HG03103 (cell line): ENCODE results near the gene SLC1A3.
"Not testable (repeated sequence)": the region's sequence is repeated elsewhere in the genome, so short reads cannot be mapped to it uniquely, and the experiment has no call there.

Source experiments
- ATAC-seq: cut with Tn5 transposase; IDR thresholded peaks from one replicate; pipeline ENCODE4 v1.9.1; 2021; ENCODE audit warnings: low read depth; ENCODE audit not compliant: unreplicated experiment

SLC1A3 gene

GRCh38 chr5:36606428-36607113 is at the start of gene SLC1A3:
SLC1A3 (plus strand) TSS chr5:36606606; CDS start chr5:36608424, 1,818 bp downstream.
- peak; percentile 77 for ATAC-seq

GRCh38 chr5:36558641-36559040 is 47.8 kb upstream of the SLC1A3 start:
- no peak for ATAC-seq

- ATAC-seq = no peak
Observed at GRCh38 chr5:36561601-36562000, 44.8 kb upstream of the SLC1A3 start.

GRCh38 chr5:36569491-36569890 is 36.9 kb upstream of the SLC1A3 start:
- no peak for ATAC-seq

- no peak for ATAC-seq
Observed at GRCh38 chr5:36570301-36571095, 35.9 kb upstream of the SLC1A3 start.

- ATAC-seq = no peak
Observed at GRCh38 chr5:36571401-36572042, 34.9 kb upstream of the SLC1A3 start.

- no peak for ATAC-seq
Observed at GRCh38 chr5:36573438-36573837, 33.0 kb upstream of the SLC1A3 start.

GRCh38 chr5:36575361-36575781 is 31.0 kb upstream of the SLC1A3 start:
- no peak for ATAC-seq

GRCh38 chr5:36576721-36577120 is 29.7 kb upstream of the SLC1A3 start:
- ATAC-seq = no peak

- not testable (repeated sequence) for ATAC-seq
Observed at GRCh38 chr5:36579858-36580257, 26.5 kb upstream of the SLC1A3 start.

- no peak for ATAC-seq
Observed at GRCh38 chr5:36581070-36581469, 25.3 kb upstream of the SLC1A3 start.

- ATAC-seq = no peak
Observed at GRCh38 chr5:36584009-36584875, 22.2 kb upstream of the SLC1A3 start.

- no peak for ATAC-seq
Observed at GRCh38 chr5:36585701-36586100, 20.7 kb upstream of the SLC1A3 start.

- ATAC-seq = no peak
Observed at GRCh38 chr5:36587354-36587753, 19.1 kb upstream of the SLC1A3 start.

GRCh38 chr5:36589735-36590134 is 16.7 kb upstream of the SLC1A3 start:
- not testable (repeated sequence) for ATAC-seq

GRCh38 chr5:36590513-36591286 is 15.7 kb upstream of the SLC1A3 start:
- no peak for ATAC-seq

- ATAC-seq = no peak
Observed at GRCh38 chr5:36593867-36594266, 12.5 kb upstream of the SLC1A3 start.

GRCh38 chr5:36596247-36596646 is 10.2 kb upstream of the SLC1A3 start:
- ATAC-seq = no peak

GRCh38 chr5:36596756-36597155 is 9.7 kb upstream of the SLC1A3 start:
- ATAC-seq = no peak

GRCh38 chr5:36598045-36598444 is 8.4 kb upstream of the SLC1A3 start:
- no peak for ATAC-seq
